Stomach (tissue), 4 donors: Measurements from ENCODE around the gene UNC5B.

ENCODE experiments used
- POLR2A ChIP-seq, 4 donors: fragments of 450-650 bp; IDR thresholded peaks; one replicate each; pipeline ENCODE4 v1.6.1; 2016; ENCODE audit warnings: antibody characterized with exemption in 4 of 4, control low read depth in 2 of 4, mild to moderate bottlenecking in 1 of 4, moderate library complexity in 1 of 4
- TF ChIP-seq, protein P1 (sequence below), 7 experiments: fragments of 450-650 bp in 4 of 7; fragments of 200-600 bp in 3 of 7; sonication (generic) in 3 of 7; IDR thresholded peaks; one replicate each; pipeline ENCODE4 v1.5.1; 2016 to 2019; ENCODE audit warnings: antibody characterized with exemption in 7 of 7, control low read depth in 2 of 7, mild to moderate bottlenecking in 1 of 7

DNA sequence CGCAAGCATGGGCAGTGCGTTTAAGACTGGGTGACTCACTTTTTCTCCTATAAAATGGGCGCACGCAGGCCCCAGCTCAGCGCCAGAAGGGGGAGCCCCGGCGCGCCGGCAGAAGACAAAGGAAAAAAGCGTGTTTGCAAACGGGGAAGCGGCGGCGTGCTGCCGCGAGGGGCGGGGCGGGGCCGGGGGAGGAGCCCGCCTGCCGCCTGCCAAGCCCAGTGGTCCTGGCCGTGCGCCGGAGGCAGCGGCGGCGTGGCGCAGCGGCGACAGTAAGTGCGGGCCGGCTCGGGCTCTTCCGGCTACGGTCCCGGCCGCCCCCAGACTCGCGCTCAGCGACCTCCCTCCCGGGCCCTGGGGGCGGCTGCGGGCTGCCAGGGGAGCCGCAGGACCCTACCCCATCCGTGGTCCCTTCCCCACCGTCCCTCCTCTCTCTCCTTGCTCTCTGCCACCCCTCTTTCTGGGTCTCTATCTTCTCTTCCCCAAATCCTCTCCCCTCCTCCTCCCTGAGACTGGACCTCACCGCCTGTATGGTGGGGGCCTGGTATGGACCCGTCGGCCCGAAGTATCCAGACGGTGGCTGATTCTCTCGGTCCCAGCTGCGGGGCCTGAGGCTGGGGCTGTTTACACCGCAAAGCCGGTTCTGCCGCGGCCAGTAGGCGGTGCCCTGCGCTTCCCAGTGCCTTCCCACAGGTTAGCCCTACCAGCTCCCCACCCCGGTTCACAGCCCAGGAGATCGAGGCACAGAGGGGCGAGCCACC lies 106.9 kb downstream of the UNC5B start, which contains the start of gene SLC29A3:
- TF ChIP-seq, protein P1, sequence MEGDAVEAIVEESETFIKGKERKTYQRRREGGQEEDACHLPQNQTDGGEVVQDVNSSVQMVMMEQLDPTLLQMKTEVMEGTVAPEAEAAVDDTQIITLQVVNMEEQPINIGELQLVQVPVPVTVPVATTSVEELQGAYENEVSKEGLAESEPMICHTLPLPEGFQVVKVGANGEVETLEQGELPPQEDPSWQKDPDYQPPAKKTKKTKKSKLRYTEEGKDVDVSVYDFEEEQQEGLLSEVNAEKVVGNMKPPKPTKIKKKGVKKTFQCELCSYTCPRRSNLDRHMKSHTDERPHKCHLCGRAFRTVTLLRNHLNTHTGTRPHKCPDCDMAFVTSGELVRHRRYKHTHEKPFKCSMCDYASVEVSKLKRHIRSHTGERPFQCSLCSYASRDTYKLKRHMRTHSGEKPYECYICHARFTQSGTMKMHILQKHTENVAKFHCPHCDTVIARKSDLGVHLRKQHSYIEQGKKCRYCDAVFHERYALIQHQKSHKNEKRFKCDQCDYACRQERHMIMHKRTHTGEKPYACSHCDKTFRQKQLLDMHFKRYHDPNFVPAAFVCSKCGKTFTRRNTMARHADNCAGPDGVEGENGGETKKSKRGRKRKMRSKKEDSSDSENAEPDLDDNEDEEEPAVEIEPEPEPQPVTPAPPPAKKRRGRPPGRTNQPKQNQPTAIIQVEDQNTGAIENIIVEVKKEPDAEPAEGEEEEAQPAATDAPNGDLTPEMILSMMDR (IDR thresholded peaks at IDR 0.05): peak in 5 of 7 experiments; percentile 48 to 73 (median 58)
- TF ChIP-seq POLR2A (IDR thresholded peaks at IDR 0.05): no peak
